DND-41 (cell line): Measurements from ENCODE around the gene BRINP3.

Experiments
- ATAC-seq: fragments of 200-7000 bp; cut with Tn5 transposase; 3 replicates; pipeline ENCODE4 v1.9.1; 2021; ENCODE audit warnings: low read depth; ENCODE audit not compliant: insufficient read depth
- DNase-seq: peaks from one replicate; pipeline ENCODE4 v3.0.0-alpha.2; 2020
- H2AFZ ChIP-seq: 2 replicates; pipeline ENCODE4 v1.6.0; 2012; ENCODE audit warnings: low read depth, low read length
- H3K27ac ChIP-seq: 2 replicates; pipeline ENCODE4 v1.5.1; 2012; ENCODE audit warnings: low read length, inconsistent platforms
- H3K27me3 ChIP-seq: fragments of 200-600 bp; sonication (generic); 2 replicates; pipeline ENCODE4 v1.6.0; 2012; ENCODE audit warnings: low read length, mild to moderate bottlenecking, inconsistent platforms; ENCODE audit not compliant: insufficient read depth, poor library complexity
- H3K36me3 ChIP-seq: 2 replicates; pipeline ENCODE4 v1.5.1; 2012; ENCODE audit warnings: low read length, inconsistent platforms; ENCODE audit not compliant: insufficient read depth
- H3K4me1 ChIP-seq: 2 replicates; pipeline ENCODE4 v1.5.1; 2012; ENCODE audit warnings: mild to moderate bottlenecking, low read length; ENCODE audit not compliant: insufficient read depth
- H3K4me2 ChIP-seq: 2 replicates; pipeline ENCODE4 v1.6.0; 2012; ENCODE audit warnings: mild to moderate bottlenecking, moderate library complexity, low read length, inconsistent platforms; ENCODE audit not compliant: insufficient read depth
- H3K4me3 ChIP-seq, 2 experiments: fragments of 200-600 bp in 1 of 2; shearing (Covaris generic) in 1 of 2; 2 replicates each; pipeline ENCODE4 v1.5.1; 2012 to 2016; ENCODE audit warnings: inconsistent platforms in 2 of 2, low read length in 2 of 2, mild to moderate bottlenecking in 2 of 2, low read depth in 1 of 2, moderate library complexity in 1 of 2
- H3K79me2 ChIP-seq: 2 replicates; pipeline ENCODE4 v1.6.0; 2012; ENCODE audit warnings: low read length, inconsistent platforms; ENCODE audit not compliant: insufficient read depth
- H3K9ac ChIP-seq: 2 replicates; pipeline ENCODE4 v1.6.0; 2012; ENCODE audit warnings: low read depth, mild to moderate bottlenecking, inconsistent platforms, low read length, moderate library complexity
- H3K9me3 ChIP-seq: 2 replicates; pipeline ENCODE4 v1.5.1; 2012; ENCODE audit warnings: low read length, moderate library complexity, mild to moderate bottlenecking, inconsistent platforms; ENCODE audit not compliant: insufficient read depth, severe bottlenecking
- H4K20me1 ChIP-seq: 2 replicates; pipeline ENCODE4 v1.6.0; 2012; ENCODE audit warnings: low read length; ENCODE audit not compliant: insufficient read depth
- CTCF ChIP-seq: IDR thresholded peaks from 2 replicates; pipeline ENCODE4 v1.5.1; 2012; ENCODE audit warnings: borderline replicate concordance, low read length, moderate library complexity, mild to moderate bottlenecking; ENCODE audit not compliant: poor library complexity, severe bottlenecking; ENCODE audit errors: extremely low read depth
- EZH2 ChIP-seq: IDR thresholded peaks from 3 replicates; pipeline ENCODE4 v1.6.1; 2012; ENCODE audit warnings: borderline replicate concordance, low read depth, mild to moderate bottlenecking, moderate library complexity, low read length, inconsistent platforms; ENCODE audit not compliant: severe bottlenecking

Gene BRINP3

GRCh38 chr1:190429932-190430331 is 47.7 kb downstream of the BRINP3 start:
- H3K27ac ChIP-seq: no peak overlapping the region
- no peaks in the 10 kb centered on the region for H4K20me1 ChIP-seq
- no peaks in the 10 kb centered on the region for H3K36me3 ChIP-seq
- H3K4me2 ChIP-seq: no peak overlapping the region
- no peaks in the 10 kb centered on the region for H3K9me3 ChIP-seq
- no peaks in the 10 kb centered on the region for H3K27me3 ChIP-seq
- H3K79me2 ChIP-seq: no peaks in the 10 kb centered on the region
- no peak overlapping the region for H3K4me3 ChIP-seq
- no peaks in the 10 kb centered on the region for H3K4me1 ChIP-seq
- ATAC-seq (no peak), DNase-seq (no peak)
- no peak overlapping the region for H3K9ac ChIP-seq
- TF ChIP-seq EZH2 (no peak), CTCF (no peak)
- no peak overlapping the region for H2AFZ ChIP-seq

GRCh38 chr1:190429141-190429540 is 48.5 kb downstream of the BRINP3 start:
- H3K4me3 ChIP-seq: no peak overlapping the region
- H2AFZ ChIP-seq: no peak overlapping the region
- H3K79me2 ChIP-seq: no peaks in the 10 kb centered on the region
- no peaks in the 10 kb centered on the region for H3K36me3 ChIP-seq
- no peak overlapping the region for H3K9ac ChIP-seq
- no peaks in the 10 kb centered on the region for H4K20me1 ChIP-seq
- no peak overlapping the region for H3K4me2 ChIP-seq
- H3K27me3 ChIP-seq: no peaks in the 10 kb centered on the region
- no peak overlapping the region for H3K27ac ChIP-seq
- no peaks in the 10 kb centered on the region for H3K9me3 ChIP-seq
- TF ChIP-seq EZH2: no peak
- TF ChIP-seq CTCF: no peak
- no peak for ATAC-seq
- DNase-seq: no peak
- no peaks in the 10 kb centered on the region for H3K4me1 ChIP-seq

GRCh38 chr1:190416239-190416638 is 61.4 kb downstream of the BRINP3 start:
- Histone ChIP-seq H3K4me2 (no peak overlapping the region), H4K20me1 (no peaks in the 10 kb centered on the region), H3K9me3 (no peaks in the 10 kb centered on the region), H3K9ac (no peak overlapping the region), H3K79me2 (no peaks in the 10 kb centered on the region), H3K36me3 (no peaks in the 10 kb centered on the region), H3K4me3 (no peak overlapping the region), H2AFZ (no peak overlapping the region), H3K27ac (no peak overlapping the region), H3K4me1 (no peaks in the 10 kb centered on the region), H3K27me3 (no peaks in the 10 kb centered on the region)
- TF ChIP-seq EZH2 (no peak), CTCF (no peak)
- ATAC-seq (no peak), DNase-seq (no peak)

- ATAC-seq: no peak
- no peak overlapping the region for H3K4me3 ChIP-seq
- no peaks in the 10 kb centered on the region for H4K20me1 ChIP-seq
- TF ChIP-seq EZH2 (no peak), CTCF (no peak)
- no peaks in the 10 kb centered on the region for H3K4me1 ChIP-seq
- H2AFZ ChIP-seq: no peak overlapping the region
- H3K36me3 ChIP-seq: no peaks in the 10 kb centered on the region
- H3K9me3 ChIP-seq: no peaks in the 10 kb centered on the region
- H3K27me3 ChIP-seq: no peaks in the 10 kb centered on the region
- no peak overlapping the region for H3K9ac ChIP-seq
- no peak overlapping the region for H3K4me2 ChIP-seq
- no peak overlapping the region for H3K27ac ChIP-seq
- H3K79me2 ChIP-seq: no peaks in the 10 kb centered on the region
- no peak for DNase-seq
Measured at GRCh38 chr1:190413142-190413541, 64.5 kb downstream of the BRINP3 start.
